ENCODE measurements around the gene TNNT3.
"Not testable (repeated sequence)": the region's sequence is repeated elsewhere in the genome, so short reads cannot be mapped to it uniquely, and the experiment has no call there.

TNNT3 gene

DNA sequence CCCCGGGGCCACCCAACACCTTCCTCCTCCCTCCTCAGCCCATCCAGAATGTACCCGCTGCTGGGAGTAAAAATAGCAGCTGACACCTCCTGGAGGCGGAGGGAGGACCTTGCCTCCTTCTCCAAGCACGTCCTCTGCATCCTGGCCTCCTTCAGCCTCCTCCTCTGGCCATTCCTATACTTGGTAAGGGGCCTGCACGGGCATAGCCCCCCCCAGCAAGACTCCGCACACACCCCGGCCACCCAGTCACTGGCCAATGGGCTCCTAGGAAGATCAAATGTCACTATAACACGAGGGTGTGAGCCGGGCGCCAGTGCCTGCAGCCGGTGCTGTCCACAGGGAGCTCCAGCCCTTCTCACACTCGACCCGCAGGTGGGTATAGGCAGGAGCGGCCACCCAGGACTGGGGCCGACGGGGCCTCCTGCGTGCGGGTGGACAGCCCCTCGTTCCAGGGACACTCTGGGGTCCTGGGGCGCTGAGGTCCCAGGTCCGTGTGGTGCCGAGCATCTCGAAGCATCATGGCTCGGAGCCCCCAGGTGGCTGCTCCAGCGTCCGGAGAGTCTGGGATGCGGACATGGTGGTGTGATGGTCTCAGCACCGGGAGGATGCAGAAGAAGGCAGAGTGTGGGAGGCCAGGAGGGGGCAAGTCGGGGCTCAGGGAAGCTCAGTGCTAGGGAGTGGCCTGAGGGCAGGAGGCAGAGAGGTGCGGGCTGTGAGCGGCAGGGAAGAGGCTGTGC lies at the start of gene TNNT3:
Gene TNNT3 (plus strand): TSS at position 313 of the 737 bp plus-strand sequence. CDS start 3,172 bp downstream, outside the sequence.
- DNase-seq = no peak

- no peak for DNase-seq
Measured at GRCh38 chr11:1870326-1870696, 49.2 kb upstream of the TNNT3 start.

DNA sequence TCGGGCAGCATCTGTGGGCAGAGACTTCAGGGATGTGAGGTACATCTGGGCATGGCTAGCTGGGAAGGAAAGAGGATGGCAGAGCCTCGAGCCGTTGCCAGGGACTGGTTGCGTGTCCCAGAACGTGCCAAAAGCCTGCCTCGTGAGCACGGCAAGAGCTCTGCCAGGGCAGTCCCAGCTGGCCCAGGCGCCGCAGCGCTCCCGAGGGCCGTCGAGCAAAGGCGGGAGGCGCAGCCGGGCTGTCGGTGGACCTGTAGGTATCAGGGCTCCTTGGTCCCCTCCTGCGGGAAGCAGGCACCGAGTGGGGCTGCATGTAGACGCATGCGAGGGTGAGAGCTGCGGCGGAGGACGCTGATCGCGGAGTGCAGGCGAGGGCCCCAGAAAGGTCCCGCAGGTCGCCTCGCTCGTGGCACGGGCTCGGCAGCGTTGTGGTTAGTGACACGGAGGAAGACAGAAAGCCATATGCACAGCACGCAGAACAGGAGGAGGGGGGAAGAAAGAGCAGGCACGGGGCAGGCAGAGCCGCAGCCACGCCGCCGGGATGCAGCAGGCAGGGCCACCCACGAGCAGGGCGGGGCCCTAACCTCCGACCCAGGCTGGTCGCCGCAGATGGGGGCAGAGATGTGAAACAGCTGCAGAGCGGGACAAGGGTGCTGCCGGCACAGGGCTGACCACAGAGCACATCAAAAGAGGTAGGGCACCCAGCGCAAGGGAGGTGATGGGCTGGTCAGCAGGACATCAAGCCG lies 48.6 kb upstream of the TNNT3 start:
- DNase-seq = no peak

- no peak for DNase-seq
Measured at GRCh38 chr11:1871531-1871930, 48.0 kb upstream of the TNNT3 start.

DNA sequence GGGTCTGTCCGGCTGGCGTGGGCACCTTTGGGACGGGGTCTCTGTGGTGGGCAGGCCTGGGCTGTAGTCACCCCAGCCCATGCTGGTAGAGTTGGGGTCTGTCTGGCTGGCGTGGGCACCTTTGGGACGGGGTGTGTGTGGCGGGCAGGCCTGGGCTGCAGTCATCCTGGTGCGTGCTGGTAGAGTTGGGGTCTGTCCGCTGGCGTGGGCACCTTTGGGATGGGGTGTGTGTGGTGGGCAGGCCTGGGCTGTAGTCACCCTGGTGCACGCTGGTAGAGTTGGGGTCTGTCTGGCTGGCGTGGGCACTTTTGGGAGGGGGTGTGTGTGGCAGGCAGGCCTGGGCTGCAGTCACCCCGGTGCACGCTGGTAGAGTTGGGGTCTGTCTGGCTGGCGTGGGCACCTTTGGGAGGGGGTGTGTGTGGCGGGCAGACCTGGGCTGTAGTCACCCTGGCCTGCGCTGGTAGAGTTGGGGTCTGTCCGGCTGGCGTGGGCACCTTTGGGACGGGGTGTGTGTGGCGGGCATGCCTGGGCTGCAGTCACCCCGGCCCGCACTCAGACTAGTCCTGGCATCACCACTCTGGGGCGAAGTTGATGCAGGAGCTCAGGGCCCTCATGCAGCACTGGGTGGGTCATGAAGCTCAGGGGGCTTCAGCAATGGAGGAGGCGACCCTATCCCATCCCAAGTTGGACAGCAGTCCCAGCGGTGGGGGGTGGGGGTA lies 47.1 kb upstream of the TNNT3 start:
- no peak for DNase-seq

- DNase-seq = no peak
Measured at GRCh38 chr11:1873048-1873812, 46.3 kb upstream of the TNNT3 start.

GRCh38 chr11:1873813-1874150 lies 45.7 kb upstream of the TNNT3 start:
- not testable (repeated sequence) for DNase-seq

- DNase-seq = not testable (repeated sequence)
Measured at GRCh38 chr11:1874441-1875092, 44.9 kb upstream of the TNNT3 start.

GRCh38 chr11:1875093-1875850 lies 44.2 kb upstream of the TNNT3 start:
- no peak for DNase-seq

DNA sequence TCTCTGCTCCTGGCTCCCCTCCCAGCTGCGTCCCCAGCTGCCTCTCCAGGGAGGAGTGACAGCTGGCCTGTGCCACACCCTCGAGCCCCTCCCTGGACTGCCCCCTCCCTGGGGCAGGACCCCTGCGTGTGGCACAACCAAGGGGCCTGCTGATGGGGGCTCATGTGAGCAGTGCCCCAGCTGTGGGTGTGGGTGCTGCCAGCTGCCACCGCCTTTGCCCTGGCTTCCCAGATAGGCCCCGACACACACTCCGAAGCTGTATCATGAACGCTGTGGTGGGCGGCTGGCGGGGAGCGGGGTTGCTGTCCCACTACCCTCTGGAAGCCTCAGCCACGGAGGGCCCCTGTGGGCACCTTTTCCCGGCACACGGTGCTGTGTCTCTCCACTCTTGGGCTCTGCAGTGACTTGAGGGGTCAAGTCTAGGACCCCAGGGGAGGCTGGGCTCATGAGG lies 43.6 kb upstream of the TNNT3 start:
- not testable (repeated sequence) for DNase-seq

DNA sequence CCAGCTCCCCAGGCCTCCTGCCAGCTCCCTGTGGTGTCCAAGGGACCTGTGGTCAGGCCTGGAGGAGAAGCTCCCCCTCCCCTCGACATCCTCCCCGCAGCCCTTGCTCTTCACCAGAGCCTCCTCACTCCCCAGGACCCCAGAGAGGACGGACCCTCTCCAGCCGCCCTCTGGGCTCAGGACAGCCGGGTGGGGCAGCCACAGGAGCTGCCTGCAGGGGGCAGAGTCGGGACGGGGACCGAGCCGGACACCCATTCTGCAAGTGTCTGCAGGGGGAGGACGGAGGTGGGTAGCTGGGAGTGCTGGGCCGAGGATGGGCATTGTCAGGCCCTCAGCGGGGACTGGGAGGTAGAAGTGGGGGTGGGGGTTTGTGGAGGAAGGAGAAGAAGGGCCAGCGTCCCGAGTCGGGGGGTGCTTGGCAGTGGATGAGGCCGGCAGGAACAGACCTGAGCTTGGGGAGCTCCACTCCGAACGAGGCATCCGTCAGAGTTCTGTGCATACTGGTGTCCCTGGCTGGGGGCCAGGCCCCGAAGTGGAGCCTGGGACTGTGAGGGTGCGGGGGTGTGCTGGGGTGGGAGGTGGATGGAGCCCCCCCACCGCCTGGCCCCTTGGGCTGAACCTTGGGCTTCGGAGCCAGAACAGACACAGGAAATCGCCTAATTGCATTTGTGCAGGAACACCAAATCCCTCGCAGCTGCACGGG lies 43.0 kb upstream of the TNNT3 start:
- no peak for DNase-seq

- DNase-seq = no peak
Measured at GRCh38 chr11:1877211-1878136, 42.0 kb upstream of the TNNT3 start.

- no peak for DNase-seq
Measured at GRCh38 chr11:1878137-1879031, 41.1 kb upstream of the TNNT3 start.

- no peak for DNase-seq
Measured at GRCh38 chr11:1879342-1879940, 40.1 kb upstream of the TNNT3 start.

GRCh38 chr11:1879941-1880720 lies 39.4 kb upstream of the TNNT3 start:
- DNase-seq = no peak

DNA sequence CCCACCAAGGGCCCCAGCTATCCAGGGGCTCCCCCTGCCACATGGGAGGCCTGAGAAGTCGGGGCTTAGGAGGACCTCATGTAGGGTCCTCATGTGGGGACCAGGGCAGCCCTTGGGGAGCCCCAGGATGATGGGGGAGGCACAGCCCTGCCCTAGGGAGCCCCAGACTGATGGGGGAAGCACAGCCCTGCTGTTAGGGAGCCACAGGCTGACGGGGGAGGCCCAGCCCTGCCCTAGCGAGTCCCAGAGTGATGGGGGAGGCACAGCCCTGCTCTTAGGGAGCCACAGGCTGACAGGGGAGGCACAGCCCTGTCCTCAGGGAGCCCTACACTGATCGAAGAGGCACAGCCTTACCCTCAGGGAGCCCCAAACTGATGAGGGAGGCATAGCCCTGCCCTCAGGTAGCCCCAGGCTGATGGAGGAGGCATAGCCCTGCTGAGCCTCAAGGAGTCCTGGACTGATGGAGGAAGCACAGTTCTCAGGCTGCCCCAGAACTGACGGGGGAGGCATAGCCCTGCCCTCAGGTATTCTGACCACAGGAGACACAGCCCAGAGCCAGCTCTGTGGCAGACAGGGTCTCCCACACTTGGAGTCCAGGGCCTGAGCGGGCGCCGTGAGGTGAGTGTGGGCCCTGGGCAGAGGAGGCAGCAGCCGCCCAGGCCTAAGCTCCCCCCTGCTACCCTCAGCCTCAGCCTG lies 38.6 kb upstream of the TNNT3 start:
- no peak for DNase-seq

Measured in NCI-H446 (cell line).